Vagina (tissue), 2 donors: Measurements from ENCODE around the gene RXFP2. TPM values are rescaled to one million over a fixed set of nuclear protein-coding genes. Genes with fewer than 3 reads are reported as not detected.

Source experiments
- DNase-seq, 2 donors: peaks; one replicate each; pipeline ENCODE4 v3.0.0-alpha.2; 2017; ENCODE audit errors: extremely low spot score in 2 of 2
- H3K27ac ChIP-seq: fragments of 200-600 bp; sonication (generic); one replicate; pipeline ENCODE4 v1.5.1; 2019
- H3K27me3 ChIP-seq: fragments of 200-600 bp; sonication (generic); one replicate; pipeline ENCODE4 v1.5.1; 2019
- H3K36me3 ChIP-seq, 2 donors: fragments of 200-600 bp; sonication (generic); one replicate each; pipeline ENCODE4 v1.5.1; 2017 to 2019
- H3K4me1 ChIP-seq: fragments of 200-600 bp; sonication (generic); one replicate; pipeline ENCODE4 v1.5.1; 2019
- H3K4me3 ChIP-seq, 2 donors: fragments of 200-600 bp; sonication (generic); 1 replicate in 1 of 2; 2 replicates in 1 of 2; pipeline ENCODE4 v1.5.1; 2016 to 2019
- H3K9me3 ChIP-seq: fragments of 200-600 bp; sonication (generic); one replicate; pipeline ENCODE4 v1.5.1; 2019
- POLR2A ChIP-seq, 2 donors: fragments of 450-650 bp; IDR thresholded peaks; one replicate each; pipeline ENCODE4 v1.6.1; 2017; ENCODE audit warnings: antibody characterized with exemption in 2 of 2, mild to moderate bottlenecking in 2 of 2, moderate library complexity in 2 of 2
- POLR2AphosphoS5 ChIP-seq, 2 donors: sonication (generic); formaldehyde crosslinking; IDR thresholded peaks; one replicate each; pipeline ENCODE4 v1.9.0; 2017; ENCODE audit warnings: antibody characterized with exemption in 2 of 2, mild to moderate bottlenecking in 2 of 2, low read depth in 1 of 2; ENCODE audit not compliant: insufficient read depth in 1 of 2
- intact Hi-C: fragments of 100-400 bp; cut with DNase I; formaldehyde crosslinking; loops from one replicate; pipeline ENCODE4 v1.15.1; 2023
- total RNA-seq: library from RNA; depleted of rRNA; stranded (reverse); fragments of >200 nt; gene quantifications from one replicate; pipeline ENCODE4 v1.2.3, GENCODE V29; 2016
- TF ChIP-seq, protein P1 (sequence below), 3 experiments: fragments of 450-650 bp in 2 of 3; fragments of 200-600 bp in 1 of 3; sonication (generic) in 1 of 3; IDR thresholded peaks; one replicate each; pipeline ENCODE4 v1.5.1; 2017 to 2019; ENCODE audit warnings: antibody characterized with exemption in 3 of 3, mild to moderate bottlenecking in 2 of 3, moderate library complexity in 2 of 3

Gene RXFP2
- total RNA-seq, 1 donor from 2014 or later: not detected

DNA sequence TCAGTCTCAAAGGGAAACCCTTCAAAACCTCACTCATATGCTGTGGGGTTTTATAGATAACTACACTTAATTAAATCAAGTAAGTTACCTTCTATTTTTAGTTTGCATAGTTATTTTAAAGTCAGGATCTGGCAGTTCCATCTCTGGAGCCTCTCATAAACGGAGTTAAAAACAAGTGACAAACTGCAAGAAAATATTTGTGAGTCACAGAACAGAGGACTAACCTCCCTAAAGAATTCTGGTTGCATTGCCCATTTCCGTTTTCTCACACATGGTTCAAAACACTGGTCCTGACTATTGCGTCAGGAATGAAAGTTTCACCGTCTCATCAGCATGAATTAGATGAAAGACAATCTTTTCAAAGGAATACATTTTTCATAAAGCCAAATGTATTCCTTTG lies 10.6 kb downstream of the RXFP2 start:
- DNase-seq: no peak
- H3K36me3 ChIP-seq: no peaks in the 10 kb centered on the region
- intact Hi-C loops: no loop called here

DNA sequence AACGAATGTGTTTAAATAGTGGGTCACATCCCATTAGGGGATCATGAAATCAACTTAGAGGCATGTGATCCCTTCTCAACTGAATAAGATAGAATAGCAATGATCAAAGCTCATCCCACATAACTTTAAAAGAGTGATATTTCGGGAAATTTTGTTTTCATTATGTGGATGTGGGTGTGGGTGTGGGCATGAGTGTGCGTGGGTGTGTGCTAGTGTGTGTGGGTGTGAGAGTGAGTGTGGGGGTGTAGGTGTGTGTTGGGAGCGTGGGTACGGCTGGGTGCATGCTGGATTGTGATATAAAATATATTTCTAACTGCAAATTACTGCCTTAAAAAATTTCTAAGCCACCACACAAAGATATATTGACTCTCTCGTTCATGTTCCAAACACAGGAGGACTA lies 15.9 kb downstream of the RXFP2 start:
- intact Hi-C loops: no loop called here
- H3K4me3 ChIP-seq: no peak overlapping the region
- H3K27me3 ChIP-seq: no peaks in the 10 kb centered on the region
- no peak for TF ChIP-seq POLR2AphosphoS5 (IDR thresholded peaks at IDR 0.05; ENCODE audit: insufficient read depth in 1 of 2, low read depth in 1 of 2)
- no peak for TF ChIP-seq POLR2A (IDR thresholded peaks at IDR 0.05)
- TF ChIP-seq, protein P1, sequence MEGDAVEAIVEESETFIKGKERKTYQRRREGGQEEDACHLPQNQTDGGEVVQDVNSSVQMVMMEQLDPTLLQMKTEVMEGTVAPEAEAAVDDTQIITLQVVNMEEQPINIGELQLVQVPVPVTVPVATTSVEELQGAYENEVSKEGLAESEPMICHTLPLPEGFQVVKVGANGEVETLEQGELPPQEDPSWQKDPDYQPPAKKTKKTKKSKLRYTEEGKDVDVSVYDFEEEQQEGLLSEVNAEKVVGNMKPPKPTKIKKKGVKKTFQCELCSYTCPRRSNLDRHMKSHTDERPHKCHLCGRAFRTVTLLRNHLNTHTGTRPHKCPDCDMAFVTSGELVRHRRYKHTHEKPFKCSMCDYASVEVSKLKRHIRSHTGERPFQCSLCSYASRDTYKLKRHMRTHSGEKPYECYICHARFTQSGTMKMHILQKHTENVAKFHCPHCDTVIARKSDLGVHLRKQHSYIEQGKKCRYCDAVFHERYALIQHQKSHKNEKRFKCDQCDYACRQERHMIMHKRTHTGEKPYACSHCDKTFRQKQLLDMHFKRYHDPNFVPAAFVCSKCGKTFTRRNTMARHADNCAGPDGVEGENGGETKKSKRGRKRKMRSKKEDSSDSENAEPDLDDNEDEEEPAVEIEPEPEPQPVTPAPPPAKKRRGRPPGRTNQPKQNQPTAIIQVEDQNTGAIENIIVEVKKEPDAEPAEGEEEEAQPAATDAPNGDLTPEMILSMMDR (IDR thresholded peaks at IDR 0.05): no peak
- no peaks in the 10 kb centered on the region for H3K4me1 ChIP-seq
- no peaks in the 10 kb centered on the region for H3K36me3 ChIP-seq
- no peak for DNase-seq
- no peak overlapping the region for H3K27ac ChIP-seq
- no peaks in the 10 kb centered on the region for H3K9me3 ChIP-seq

More for the DNA sequence above, 10.6 kb downstream of the RXFP2 start:
- TF ChIP-seq, protein P1 (IDR thresholded peaks at IDR 0.05): no peak
- TF ChIP-seq POLR2AphosphoS5 (IDR thresholded peaks at IDR 0.05; ENCODE audit: insufficient read depth in 1 of 2, low read depth in 1 of 2): no peak
- TF ChIP-seq POLR2A (IDR thresholded peaks at IDR 0.05): no peak
- no peaks in the 10 kb centered on the region for H3K27me3 ChIP-seq
- H3K4me1 ChIP-seq: no peaks in the 10 kb centered on the region
- no peak overlapping the region for H3K27ac ChIP-seq
- H3K4me3 ChIP-seq: no peak overlapping the region
- H3K9me3 ChIP-seq: no peaks in the 10 kb centered on the region

DNA sequence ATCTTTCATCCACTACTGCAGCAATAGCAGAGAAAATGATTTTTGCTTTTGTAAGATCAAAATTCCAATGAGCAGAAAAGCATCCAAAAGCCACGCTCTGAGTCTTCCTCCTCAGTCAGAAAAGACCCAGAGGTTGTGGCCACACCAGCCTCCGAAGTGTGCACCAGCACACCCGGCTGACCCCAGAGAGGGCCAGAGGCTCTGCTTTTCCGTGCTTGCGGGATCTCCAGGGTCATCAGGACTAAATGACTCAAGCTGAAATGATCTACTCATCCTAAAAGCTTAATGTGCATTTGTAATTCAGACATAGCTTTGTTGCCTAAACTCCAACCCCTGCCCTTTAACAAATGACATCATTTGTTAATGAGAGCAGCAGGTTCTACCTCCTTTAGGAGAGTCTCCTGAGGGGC lies 16.5 kb downstream of the RXFP2 start:
- H3K36me3 ChIP-seq: no peaks in the 10 kb centered on the region

DNA sequence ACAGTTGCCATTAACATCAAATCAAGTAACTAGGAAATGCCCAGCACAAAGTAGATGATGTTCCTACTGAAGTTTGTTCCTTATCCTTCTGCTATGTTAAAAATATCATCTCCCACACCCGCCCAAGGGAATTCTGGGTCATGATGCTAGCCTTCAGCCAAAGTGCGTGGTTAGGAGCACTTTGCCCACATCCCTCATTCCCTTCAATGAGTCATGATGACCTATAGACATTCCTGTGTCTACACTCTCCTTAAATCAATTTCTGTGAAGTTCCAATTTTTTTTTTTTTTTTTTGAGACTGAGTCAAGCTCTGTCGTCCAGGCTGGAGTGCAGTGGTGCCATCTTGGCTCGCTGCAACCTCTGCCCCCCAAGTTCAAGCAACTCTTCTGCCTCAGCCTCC lies 17.0 kb downstream of the RXFP2 start:
- no peaks in the 10 kb centered on the region for H3K27me3 ChIP-seq
- no peak overlapping the region for H3K27ac ChIP-seq
- no peaks in the 10 kb centered on the region for H3K9me3 ChIP-seq
- TF ChIP-seq, protein P1 (IDR thresholded peaks at IDR 0.05): no peak
- TF ChIP-seq POLR2A (IDR thresholded peaks at IDR 0.05) (no peak), POLR2AphosphoS5 (IDR thresholded peaks at IDR 0.05; ENCODE audit: insufficient read depth in 1 of 2, low read depth in 1 of 2) (no peak)
- intact Hi-C loops: no loop called here
- no peaks in the 10 kb centered on the region for H3K36me3 ChIP-seq
- no peaks in the 10 kb centered on the region for H3K4me1 ChIP-seq
- no peak for DNase-seq
- no peak overlapping the region for H3K4me3 ChIP-seq

More for the DNA sequence above, 16.5 kb downstream of the RXFP2 start:
- no peaks in the 10 kb centered on the region for H3K9me3 ChIP-seq
- H3K4me3 ChIP-seq: no peak overlapping the region
- DNase-seq: no peak
- intact Hi-C loops: no loop called here
- no peaks in the 10 kb centered on the region for H3K27me3 ChIP-seq
- H3K4me1 ChIP-seq: no peaks in the 10 kb centered on the region
- TF ChIP-seq, protein P1 (IDR thresholded peaks at IDR 0.05): no peak
- TF ChIP-seq POLR2A (IDR thresholded peaks at IDR 0.05) (no peak), POLR2AphosphoS5 (IDR thresholded peaks at IDR 0.05; ENCODE audit: insufficient read depth in 1 of 2, low read depth in 1 of 2) (no peak)
- H3K27ac ChIP-seq: no peak overlapping the region

DNA sequence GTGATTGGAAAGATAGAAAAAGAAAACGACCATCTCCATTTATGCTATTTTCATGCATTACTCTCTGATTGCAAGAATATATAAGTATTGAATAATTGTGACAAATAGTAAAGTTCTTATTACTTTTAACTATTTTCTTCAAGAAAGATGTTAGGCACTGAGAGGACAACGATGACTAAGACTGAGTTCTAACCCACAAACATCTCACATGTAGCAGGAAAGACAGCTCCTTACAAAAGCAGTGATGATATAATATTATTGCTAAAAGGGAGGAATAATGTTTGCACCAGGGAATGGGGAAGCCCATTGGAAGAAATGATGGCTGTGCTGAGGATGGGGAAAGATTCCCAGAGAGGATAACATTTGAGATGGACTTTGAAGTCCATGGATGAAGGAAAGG lies 22.6 kb downstream of the RXFP2 start:
- no peak for TF ChIP-seq POLR2A (IDR thresholded peaks at IDR 0.05)
- no peak for TF ChIP-seq POLR2AphosphoS5 (IDR thresholded peaks at IDR 0.05; ENCODE audit: insufficient read depth in 1 of 2, low read depth in 1 of 2)
- Histone ChIP-seq H3K27ac (no peak overlapping the region), H3K4me1 (no peaks in the 10 kb centered on the region), H3K36me3 (no peaks in the 10 kb centered on the region), H3K4me3 (no peak overlapping the region), H3K27me3 (no peaks in the 10 kb centered on the region), H3K9me3 (no peaks in the 10 kb centered on the region)
- no peak for DNase-seq
- intact Hi-C loops: no loop called here
